Loucy (cell line): Measurements from ENCODE around the gene MRPS27.

Experiments
- CTCF ChIP-seq: fragments of 200-600 bp; sonication (generic); conservative IDR thresholded peaks from 2 replicates; pipeline ENCODE4 v1.5.1; 2014; ENCODE audit warnings: mild to moderate bottlenecking, antibody characterized with exemption, low read length
- EZH2phosphoT487 ChIP-seq: fragments of 200-600 bp; IDR thresholded peaks from 2 replicates; pipeline ENCODE4 v1.6.1; 2018; ENCODE audit warnings: antibody characterized with exemption, mild to moderate bottlenecking, moderate library complexity, borderline replicate concordance

GRCh38 chr5:72282878-72283277, 37.2 kb downstream of the MRPS27 start:
- TF ChIP-seq CTCF (no peak), EZH2phosphoT487 (no peak)
